CD4-positive, alpha-beta T cell treated with Interferon alpha-2 for 1 hour (primary cell): ENCODE measurements around the gene PSPH.
"Not testable (repeated sequence)": the region's sequence is repeated elsewhere in the genome, so short reads cannot be mapped to it uniquely, and the experiment has no call there.

Experiments used
- DNase-seq, 2 donors: peaks; one replicate each; pipeline ENCODE4 v3.0.0-alpha.2; 2020 to 2022

The PSPH gene

DNA sequence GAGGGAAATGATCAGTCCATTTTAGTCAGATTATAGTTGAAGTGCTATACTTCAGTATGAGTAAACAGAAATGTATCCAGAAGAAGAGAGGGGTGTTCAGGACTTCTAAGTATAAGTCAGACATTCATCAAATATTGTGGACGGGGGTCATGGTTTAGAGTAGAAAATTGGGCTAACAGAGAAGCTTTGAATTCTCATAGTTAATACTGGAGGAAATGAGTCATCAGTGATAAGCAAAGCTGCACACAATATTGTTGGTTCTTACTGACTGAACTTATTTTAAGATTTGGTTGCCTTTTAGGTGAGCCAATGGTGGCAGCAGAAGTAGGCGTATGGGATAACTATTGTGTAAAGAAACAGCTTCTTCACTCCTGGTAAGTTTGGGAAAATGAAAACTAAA lies 11.1 kb upstream of the PSPH start:
- no peak for DNase-seq

DNA sequence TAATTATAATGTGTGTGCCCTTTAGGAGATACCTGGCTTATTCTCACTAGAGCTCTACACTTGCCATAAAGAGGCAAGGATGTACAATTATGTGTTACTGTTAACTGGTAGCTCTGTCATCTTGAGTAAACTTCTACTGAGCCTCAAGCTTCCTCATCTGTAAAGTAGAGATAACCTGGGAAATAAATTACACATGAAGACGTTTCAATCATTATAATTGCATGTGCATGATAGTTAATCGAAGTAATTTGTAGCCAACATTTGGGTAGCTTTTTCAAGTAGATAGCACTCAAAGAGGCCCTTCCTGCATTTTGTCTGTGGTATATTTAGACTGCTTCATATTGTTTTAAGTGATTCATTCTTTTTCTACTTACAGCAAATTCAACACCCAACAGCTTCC lies 2.7 kb upstream of the PSPH start:
- no peak for DNase-seq

DNA sequence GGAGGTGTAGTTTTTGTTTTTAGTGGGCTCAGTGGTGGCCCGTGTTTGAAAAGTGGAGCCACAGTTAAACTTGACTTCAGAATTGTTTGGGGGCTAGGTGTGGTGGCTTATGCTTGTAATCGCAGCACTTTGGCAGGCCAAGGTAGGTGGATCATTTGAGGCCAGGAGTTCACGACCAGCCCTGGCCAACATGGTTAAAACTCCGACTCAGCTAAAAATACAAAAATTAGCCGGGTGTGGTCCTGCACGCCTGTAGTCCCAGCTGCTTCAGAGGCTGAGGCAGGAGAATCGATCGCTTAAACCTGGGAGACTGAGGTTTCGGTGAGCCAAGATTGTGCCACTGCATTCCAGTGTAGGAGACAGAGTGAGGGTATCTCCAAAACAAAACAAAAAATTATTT lies 2.1 kb upstream of the PSPH start:
- no peak for DNase-seq

DNA sequence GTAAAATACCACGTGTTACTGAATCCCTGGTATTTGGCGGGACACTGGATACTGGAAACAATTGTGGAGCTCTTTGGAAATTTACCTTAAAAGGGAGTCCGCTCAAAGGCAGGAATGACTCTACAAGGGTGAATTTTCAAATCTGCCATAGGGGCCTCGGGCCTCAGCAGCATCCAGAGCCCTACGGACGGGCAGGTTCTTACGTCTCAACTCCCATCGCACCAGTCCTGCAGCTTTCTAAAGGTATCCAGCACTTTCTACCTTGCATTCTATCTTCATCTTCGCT lies 248 bp downstream of the PSPH start:
- no peak for DNase-seq

DNA sequence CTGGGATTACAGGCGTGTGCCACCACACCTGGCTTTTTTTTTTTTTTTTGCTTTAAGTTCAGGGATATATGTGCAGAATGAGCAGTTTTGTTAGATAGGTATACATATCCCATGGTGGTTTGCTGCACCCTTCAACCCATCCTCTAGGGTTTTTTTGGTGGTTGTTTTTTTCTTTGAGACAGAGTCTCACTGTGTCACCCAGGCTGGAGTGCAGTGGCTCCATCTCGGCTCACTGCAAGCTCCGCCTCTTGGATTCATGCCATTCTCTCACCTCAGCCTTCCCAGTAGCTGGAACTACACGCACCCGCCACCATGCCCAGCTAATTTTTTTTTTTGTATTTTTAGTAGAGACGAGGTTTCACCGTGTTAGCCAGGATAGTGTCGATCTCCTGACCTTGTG lies 2.5 kb downstream of the PSPH start:
- not testable (repeated sequence) for DNase-seq

DNA sequence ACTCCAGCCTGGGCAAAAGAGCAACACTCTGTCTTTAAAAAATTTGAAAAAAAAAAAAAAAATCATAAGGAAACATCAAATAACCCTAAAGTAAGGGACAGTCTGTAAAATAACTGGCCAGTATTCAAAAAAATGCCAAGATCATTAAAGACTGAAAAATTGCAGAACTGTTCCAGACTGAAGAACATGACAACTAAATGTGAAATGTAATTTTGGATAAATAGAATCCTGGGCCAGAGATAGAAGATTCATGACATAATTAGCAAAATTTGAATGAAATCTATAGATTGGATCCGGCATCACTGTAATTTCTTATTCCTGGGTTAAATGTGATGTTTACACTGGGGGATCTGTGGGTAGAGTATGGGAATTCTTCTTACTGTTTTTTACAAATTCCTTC lies 3.0 kb downstream of the PSPH start:
- no peak for DNase-seq

DNA sequence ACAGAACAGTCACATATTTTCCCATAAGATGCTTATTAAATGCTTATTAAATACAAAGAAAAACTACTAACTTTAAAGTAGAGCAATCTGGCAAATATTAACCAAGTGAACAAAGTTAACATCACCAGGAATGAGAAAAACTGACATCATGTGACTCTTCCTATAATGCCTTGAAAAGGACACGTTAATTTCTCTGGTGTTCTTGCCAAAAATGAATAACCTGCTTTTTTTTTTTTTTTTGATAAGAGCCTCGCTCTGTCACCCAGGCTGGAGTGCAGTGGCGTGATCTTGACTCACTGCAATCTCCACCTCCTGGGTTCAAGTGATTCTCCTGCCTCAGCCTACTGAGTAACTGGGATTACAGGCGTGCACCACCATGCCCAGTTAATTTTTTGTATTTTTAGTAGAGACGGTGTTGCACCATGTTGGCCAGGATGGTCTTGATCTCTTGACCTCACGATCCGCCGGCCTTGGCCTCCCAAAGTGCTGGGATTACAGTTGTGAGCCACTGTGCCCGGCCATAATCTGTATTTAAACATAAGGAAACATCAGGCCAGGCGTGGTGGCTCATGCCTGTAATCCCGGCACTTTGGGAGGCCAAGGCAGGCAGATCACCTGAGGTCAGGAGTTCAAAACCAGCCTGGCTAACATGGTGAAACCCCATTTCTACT lies 3.7 kb downstream of the PSPH start:
- not testable (repeated sequence) for DNase-seq

DNA sequence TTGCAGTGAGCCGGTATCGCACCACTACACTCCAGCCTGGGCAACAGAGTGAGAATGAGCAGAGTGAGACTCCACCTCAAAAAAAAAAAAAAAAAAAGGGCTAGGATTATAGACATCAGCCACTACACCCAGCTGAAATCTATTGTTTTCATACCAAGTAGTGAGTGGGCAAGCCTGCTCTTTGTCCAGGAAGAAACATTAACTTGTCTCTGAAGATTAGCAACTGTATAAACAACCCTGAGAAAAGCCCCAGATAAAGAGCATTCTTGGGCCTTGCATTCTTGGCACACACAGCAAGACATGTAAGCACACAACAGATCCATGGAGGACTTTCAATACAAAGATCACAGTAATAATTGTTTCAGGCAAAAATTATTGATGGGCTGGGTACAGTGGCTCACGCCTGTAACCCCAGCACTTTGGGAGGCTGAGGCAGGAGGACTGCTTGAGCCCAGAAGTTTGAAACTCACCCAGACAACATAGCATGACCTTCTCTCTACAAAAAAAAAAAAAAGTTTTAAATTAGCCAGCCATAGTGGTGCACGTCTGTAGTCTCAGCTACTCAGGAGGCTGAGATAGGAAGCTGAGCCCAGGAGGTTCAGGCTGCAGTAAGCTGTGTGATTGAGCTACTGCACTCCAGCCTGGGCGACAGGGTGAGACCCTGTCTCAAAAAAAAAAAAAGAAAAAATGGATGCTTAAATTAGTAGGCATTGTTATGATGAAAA lies 4.4 kb downstream of the PSPH start:
- DNase-seq = no peak

DNA sequence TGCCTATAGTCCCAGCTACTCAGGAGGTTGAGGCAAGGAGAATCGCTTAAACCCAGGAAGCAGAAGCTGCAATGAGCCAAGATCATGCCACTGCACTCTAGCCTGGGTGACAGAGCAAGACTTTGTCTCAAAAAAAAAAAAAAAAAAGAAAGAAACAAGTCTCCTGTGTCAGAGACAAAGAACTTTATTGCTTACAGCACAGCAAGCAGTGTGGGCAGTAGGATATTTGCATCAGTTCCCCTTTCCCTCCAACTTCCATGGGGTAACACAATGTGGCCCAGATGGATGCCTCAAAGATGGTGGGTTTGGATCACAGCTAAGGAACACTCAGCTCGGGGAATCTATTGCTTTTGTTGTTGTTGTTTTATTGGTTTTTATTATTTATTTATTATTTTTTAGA lies 5.5 kb downstream of the PSPH start:
- DNase-seq = not testable (repeated sequence)

DNA sequence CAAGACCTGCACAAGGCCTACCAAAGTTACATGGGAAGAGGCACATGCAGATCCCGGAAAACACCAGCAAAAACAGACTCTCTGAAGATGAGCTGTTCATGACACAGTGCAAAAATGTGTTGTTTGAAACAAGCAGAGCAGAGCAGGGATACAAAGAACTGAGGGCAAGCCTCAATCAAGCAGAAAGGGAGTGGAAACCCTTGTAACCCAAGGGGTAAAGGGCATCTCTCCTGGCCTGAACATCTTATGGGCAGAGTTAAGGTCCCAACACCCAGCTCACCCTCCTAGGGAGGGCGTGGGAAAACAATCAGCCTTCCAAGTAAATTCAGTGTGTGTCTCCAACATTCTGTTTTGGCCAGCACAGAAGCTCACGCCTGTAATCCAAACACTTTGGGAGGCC lies 10.5 kb downstream of the PSPH start:
- DNase-seq = no peak

DNA sequence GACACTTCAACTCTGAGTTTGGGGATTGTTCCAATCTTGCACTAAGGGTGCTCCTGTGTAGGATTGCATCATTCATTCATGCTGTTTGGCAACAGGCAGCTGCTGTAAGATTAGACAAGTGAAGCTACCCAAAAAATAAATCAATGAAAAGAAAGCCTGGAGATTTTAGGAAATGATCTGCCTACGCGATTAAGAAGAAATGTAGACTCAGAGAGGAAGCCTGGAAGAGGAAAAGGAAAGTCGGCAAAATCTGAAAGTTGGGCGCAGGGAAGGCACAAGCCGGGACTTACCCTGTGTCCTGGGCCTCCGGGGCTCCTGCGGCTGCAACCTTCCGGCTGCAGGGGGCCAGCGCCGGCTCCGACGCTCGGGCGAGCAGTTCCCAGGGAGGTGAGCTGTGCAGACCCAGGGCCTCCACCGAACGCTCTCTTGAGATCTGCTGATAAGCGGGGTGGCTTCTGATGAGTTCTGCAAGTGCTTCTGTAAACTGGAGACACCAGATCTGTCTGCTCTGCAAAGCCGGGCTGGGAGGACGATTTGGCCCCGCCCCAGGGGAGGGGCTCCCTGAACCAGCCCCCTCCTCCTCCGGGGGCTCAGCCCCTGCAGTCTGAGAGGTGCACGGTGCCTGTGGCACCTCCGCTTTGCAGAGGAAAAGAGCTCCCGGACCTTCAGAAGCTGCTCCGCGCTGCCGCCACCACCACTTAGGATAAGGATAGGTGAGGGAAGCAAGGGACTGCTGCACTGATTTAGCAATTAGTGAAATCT lies 17.4 kb downstream of the PSPH start:
- DNase-seq = peak; percentile 70 to 78

DNA sequence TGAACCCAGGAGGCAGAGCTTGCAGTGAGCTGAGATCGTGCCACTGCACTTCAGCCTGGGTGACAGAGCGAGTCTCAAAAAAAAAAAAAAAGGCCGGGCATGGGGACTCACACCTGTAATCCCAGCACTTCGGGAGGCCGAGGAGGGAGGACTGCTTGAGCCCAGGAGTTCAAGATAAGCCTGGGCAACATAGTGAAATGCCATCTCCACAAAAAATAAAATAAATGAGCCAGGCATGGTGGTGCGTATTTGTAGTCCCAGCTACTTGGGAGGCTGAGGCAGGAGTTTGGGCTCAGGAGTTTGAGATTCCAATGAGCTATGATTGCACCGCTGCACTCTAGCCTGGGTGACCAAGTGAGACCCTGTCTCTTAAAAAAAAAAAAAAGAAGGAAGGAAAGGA lies 18.7 kb downstream of the PSPH start:
- DNase-seq = not testable (repeated sequence)

DNA sequence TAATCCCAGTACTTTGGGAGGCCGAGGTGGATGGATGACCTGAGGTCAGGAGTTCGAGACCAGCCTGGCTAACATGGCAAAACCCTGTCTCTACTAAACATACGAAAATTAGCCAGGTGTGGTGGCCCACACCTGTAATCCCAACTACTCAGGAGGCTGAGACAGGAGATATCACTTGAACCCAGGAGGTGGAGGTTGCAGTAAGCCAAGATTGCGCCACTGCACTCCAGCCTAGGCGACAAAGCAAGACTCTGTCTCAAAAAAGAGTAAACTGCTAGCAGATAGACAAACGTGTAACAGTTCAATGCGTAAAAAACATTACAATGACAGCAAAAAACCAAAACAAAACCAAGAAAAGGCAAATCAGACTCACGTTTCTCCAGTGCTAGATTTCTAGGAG lies 19.7 kb downstream of the PSPH start:
- DNase-seq = not testable (repeated sequence)

DNA sequence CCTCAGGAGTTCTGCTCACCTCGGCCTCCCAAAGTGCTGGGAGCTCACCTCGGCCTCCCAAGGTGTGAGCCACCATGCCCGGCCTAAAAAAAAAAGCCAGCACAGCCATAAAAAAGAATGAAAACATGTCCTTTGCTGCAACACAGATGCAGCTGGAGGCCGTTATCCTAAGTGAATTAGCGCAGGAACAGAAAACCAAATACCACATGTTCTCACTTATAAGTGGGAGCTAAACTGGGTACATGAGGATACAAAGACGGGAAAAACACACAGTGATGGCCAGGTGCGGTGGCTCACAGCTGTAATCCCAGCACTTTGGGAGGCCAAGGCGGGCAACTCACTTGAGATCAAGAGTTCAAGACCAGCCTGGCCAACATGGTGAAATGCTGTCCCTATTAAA lies 20.9 kb downstream of the PSPH start:
- no peak for DNase-seq

DNA sequence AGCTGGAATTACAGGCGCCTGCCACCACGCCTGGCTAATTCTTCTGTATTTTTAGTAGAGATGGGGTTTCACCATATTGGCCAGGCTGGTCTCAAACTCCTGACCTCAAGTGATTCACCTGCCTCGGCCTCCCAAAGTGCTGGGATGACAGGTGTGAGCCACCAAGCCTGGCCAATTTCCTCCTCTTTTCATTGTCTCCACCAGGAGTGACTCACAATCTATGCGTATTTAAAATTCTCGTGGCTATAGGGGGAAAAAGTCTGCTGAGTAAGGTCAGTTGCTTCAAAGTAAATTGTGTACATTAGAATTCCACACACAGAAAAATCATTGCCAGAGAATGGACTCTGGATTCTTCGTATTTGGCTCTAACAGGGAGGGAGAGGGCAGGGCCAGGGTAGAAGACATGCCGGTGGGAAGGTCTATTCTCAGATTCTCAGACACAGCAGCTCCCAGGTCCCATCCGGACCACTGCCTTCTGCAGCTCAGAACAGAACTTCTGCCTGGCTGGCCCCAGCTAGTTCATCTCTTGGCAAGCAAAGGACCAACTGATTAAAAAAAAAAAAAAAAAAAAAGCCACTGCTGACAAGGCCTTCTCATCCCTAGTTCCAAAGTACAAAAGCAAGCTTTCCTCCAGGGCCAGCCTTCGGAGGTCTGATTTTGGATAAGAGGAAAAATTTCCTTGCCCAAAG lies 22.2 kb downstream of the PSPH start:
- no peak for DNase-seq

DNA sequence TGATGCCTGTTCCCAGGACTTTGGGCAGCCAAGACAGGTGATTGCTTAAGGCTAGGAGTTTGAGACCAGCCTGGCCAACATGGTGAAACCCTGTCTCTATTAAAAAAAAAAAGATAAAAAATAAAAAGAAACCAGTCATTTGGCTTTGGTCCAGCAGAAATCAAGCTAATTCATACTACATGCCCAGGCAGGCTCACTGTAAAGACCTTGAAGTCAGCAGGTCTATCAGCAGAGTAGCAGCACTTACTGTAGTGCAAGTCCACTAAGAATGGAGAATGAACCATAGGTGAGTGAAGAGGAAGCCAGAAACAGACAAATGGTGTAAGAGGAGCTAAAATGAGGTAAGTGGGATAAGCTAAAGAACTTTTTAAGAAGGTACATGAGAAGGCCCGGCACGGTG lies 24.7 kb downstream of the PSPH start:
- DNase-seq = no peak

DNA sequence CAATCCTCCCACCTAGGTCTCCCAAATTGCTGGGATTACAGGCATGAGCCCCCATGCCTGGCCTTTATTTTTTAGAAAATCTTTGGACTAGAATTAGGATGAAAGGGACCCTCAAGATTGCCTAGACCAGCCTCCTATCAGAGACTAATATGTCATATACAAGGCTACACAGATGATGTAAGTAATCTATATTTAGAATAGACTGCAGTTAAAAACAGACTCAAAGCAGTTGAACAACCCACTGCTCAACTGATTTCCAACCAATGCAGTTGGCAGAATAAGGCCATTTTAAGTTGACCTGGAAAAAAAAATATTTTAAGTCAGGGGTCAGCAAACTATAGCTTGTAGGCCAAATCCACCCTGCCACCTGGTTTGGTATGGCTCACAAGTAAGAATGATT lies 27.7 kb downstream of the PSPH start:
- no peak for DNase-seq

DNA sequence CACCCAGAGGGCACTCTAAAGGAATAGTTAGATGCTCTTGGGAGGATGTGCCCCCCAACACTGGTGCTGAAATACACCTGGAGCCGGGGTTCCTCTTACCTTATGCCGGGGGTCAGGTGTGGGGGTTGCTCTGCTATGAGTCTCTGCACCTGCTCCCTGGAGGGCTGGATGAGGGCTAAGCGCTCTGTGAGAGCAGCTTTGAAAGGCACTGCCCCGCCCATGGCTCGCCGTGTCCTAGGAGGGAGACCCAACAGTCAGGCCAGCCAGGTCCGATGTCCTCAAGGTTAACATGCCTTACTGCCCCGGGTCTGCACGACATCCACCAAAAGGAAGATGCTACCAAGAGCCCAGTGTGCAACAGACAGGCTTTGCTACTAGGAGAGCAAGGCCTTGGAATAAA lies 31.7 kb downstream of the PSPH start:
- no peak for DNase-seq

DNA sequence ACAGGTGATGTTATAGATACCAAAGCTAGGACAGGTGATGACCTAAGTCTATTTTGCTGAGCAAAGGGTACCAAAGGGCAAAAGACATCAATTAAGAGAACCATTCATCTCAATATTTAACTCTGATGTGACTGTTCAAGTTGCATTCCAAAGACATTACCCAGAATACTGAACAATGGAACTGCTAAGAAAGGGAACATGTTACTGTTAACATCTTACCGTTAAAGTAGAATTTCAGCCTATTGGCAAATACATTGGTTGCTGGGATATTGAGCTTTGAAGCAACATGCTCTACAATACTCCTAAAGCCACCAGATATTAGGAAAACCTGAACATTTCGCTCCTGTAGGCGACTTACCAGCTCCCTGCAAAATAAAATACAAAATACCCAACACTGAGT lies 34.2 kb downstream of the PSPH start:
- not testable (repeated sequence) for DNase-seq

DNA sequence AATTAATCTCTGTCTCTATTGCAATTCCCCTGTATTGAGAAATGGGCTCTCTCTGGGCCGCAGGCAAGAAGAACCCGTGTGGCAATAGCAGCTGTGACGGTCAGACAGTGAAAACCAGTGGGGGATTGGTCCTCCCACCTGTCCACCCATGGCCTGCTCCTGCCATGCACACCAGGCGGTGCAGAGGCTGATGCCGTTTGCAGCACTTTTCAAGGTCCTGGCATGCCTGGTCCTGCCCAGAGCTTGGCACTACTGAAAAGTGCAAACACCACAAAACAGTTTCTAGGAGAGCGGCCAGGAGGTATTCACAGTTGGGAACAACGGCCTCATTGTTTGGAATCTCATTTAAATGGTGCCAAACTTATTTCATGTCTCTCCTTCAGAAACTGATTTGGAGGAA lies 41.5 kb downstream of the PSPH start:
- DNase-seq = no peak

DNA sequence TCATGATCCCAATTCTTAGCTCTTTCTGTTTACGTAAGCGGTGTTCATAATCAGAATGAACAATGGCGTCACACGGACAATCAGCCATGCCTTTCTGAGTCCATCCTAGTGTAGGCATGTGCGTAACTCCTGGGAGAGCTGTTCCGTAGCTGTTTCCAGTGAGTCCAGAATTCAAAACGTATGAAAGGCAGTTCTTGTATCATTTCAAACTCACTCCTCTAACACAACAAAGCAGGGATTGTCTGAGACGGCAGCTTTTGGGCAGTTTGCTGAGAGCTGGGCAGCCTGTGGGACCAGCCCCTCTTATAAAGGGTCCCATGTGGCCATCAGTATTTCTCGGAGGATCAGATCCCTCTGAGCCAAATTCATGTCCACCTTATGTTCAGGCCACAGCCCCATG lies 43.4 kb downstream of the PSPH start:
- DNase-seq = no peak

DNA sequence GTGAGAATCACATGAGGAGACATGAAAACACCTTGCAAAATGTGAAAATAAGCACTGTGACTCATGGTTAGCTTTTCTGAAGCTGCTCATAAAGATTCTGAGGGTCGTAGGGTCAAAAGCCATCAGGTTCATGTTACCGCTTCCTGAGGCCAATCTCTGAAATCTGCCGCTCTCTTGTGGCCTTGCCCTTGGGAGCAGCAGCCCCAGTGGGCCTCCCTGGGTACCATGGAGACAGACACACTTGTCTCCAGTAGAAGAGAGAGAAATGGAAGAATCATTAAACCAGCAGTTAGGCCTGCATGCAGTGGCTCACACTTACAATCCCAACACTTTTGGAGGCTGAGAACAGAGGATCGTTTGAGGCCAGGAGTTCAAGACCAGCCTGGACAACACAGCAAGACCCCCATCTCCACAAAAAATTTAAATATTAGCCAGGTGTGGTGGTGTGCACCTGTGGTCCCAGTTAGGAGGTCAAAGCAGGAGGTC lies 44.0 kb downstream of the PSPH start:
- no peak for DNase-seq

DNA sequence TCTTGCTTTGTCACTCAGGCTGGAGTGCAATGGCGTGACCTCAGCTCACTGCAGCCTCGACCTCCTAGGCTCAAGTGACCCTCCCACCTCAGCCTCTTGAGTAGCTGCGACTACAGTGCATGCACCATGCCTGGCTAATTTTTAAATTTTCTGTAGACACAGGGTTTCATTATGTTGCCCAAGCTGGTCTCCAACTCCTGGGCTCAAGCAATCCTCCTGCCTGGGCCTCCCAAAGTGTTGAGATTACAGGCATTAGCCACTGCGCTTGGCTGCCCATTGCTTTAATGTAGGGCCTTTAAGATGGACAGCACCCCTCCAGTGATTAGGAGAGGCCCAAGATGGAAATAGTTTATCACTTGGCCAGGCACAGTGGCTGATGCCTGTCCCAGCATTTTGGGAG lies 47.5 kb downstream of the PSPH start:
- no peak for DNase-seq
